Uterus (tissue), 4 donors: Measurements from ENCODE around the gene BSDC1. TPM values are rescaled to one million over a fixed set of nuclear protein-coding genes. Genes with fewer than 3 reads are reported as not detected.

Experiments
- DNase-seq, 2 donors: peaks; one replicate each; pipeline ENCODE4 v3.0.0-alpha.2; 2019 to 2020
- H3K27ac ChIP-seq, 2 donors: fragments of 200-600 bp; sonication (generic); 1 replicate in 1 of 2; 2 replicates in 1 of 2; pipeline ENCODE4 v1.5.1; 2016 to 2018
- H3K27me3 ChIP-seq, 2 donors: fragments of 200-600 bp; sonication (generic); one replicate each; pipeline ENCODE4 v1.5.1; 2018 to 2019; ENCODE audit warnings: control low read depth in 1 of 2
- H3K36me3 ChIP-seq, 2 donors: fragments of 200-600 bp; sonication (generic); one replicate each; pipeline ENCODE4 v1.5.1; 2019; ENCODE audit warnings: control low read depth in 1 of 2
- H3K4me1 ChIP-seq, 2 donors: fragments of 200-600 bp; sonication (generic); one replicate each; pipeline ENCODE4 v1.5.1; 2018 to 2019; ENCODE audit warnings: control low read depth in 1 of 2
- H3K4me3 ChIP-seq, 2 donors: fragments of 200-600 bp; sonication (generic); 1 replicate in 1 of 2; 2 replicates in 1 of 2; pipeline ENCODE4 v1.5.1; 2018 to 2019; ENCODE audit warnings: mild to moderate bottlenecking in 1 of 2
- H3K9me3 ChIP-seq, 2 donors: fragments of 200-600 bp; sonication (generic); one replicate each; pipeline ENCODE4 v1.5.1; 2019; ENCODE audit warnings: control low read depth in 1 of 2
- CTCF ChIP-seq, 4 experiments: fragments of 200-600 bp in 2 of 4; fragments of 450-650 bp in 2 of 4; sonication (generic) in 2 of 4; IDR thresholded peaks; one replicate each; pipeline ENCODE4 v1.5.1; 2016 to 2019; ENCODE audit warnings: antibody characterized with exemption in 4 of 4, mild to moderate bottlenecking in 2 of 4, moderate library complexity in 1 of 4
- POLR2A ChIP-seq, 2 donors: fragments of 450-650 bp; IDR thresholded peaks; one replicate each; pipeline ENCODE4 v1.6.1; 2016; ENCODE audit warnings: antibody characterized with exemption in 2 of 2, mild to moderate bottlenecking in 1 of 2, moderate library complexity in 1 of 2
- intact Hi-C: fragments of 100-400 bp; cut with DNase I; formaldehyde crosslinking; loops from one replicate; pipeline ENCODE4 v1.15.1; 2023; ENCODE audit warnings: low total_unique reads
- total RNA-seq, 4 donors: library from RNA; depleted of rRNA in 3 of 4; stranded (reverse); fragments of >200 nt in 3 of 4; gene quantifications; one replicate each; pipeline versions ENCODE4 v1.1.0 to v1.2.4, GENCODE V29; 2014 to 2023
- donor health status: DM: yes; HTN: yes; CAD: no.

The BSDC1 gene
- total RNA-seq, 4 donors from 2014 or later = 25.9 to 77.4 (median 65.2) TPM

GRCh38 chr1:32367912-32368635, 26.2 kb downstream of the BSDC1 start:
- H3K9me3 ChIP-seq = no peaks in the 10 kb centered on the region
- no peaks in the 10 kb centered on the region for H3K27me3 ChIP-seq
- DNase-seq = no peak
- no peaks in the 10 kb centered on the region for H3K36me3 ChIP-seq
- intact Hi-C loops = no loop called here
- no peak overlapping the region for H3K4me3 ChIP-seq
- TF ChIP-seq POLR2A (IDR thresholded peaks at IDR 0.05) (no peak), CTCF (IDR thresholded peaks at IDR 0.05) (no peak)
- H3K27ac ChIP-seq = no peak overlapping the region
- H3K4me1 ChIP-seq = no peaks in the 10 kb centered on the region

- H3K9me3 ChIP-seq = no peaks in the 10 kb centered on the region
- no peaks in the 10 kb centered on the region for H3K36me3 ChIP-seq
- peaks cover 0 to 16% of the 10 kb centered on the region in 2 donors for H3K4me1 ChIP-seq
- intact Hi-C loops = no loop called here
- H3K27ac ChIP-seq = no peak overlapping the region
- TF ChIP-seq CTCF (IDR thresholded peaks at IDR 0.05) (no peak), POLR2A (IDR thresholded peaks at IDR 0.05) (no peak)
- no peaks in the 10 kb centered on the region for H3K27me3 ChIP-seq
- no peak overlapping the region for H3K4me3 ChIP-seq
- DNase-seq = no peak
Measured at GRCh38 chr1:32365445-32365844, 28.8 kb downstream of the BSDC1 start.

GRCh38 chr1:32364836-32365235, 29.4 kb downstream of the BSDC1 start:
- intact Hi-C loops = no loop called here
- no peak for TF ChIP-seq CTCF (IDR thresholded peaks at IDR 0.05)
- no peak for TF ChIP-seq POLR2A (IDR thresholded peaks at IDR 0.05)
- Histone ChIP-seq H3K4me3 (no peak overlapping the region), H3K36me3 (no peaks in the 10 kb centered on the region), H3K27ac (no peak overlapping the region), H3K4me1 (peaks cover 0 to 16% of the 10 kb centered on the region in 2 donors), H3K27me3 (no peaks in the 10 kb centered on the region), H3K9me3 (no peaks in the 10 kb centered on the region)
- DNase-seq = no peak

GRCh38 chr1:32363713-32364112, 30.5 kb downstream of the BSDC1 start:
- TF ChIP-seq POLR2A (IDR thresholded peaks at IDR 0.05) (no peak), CTCF (IDR thresholded peaks at IDR 0.05) (no peak)
- intact Hi-C loops = no loop called here
- Histone ChIP-seq H3K4me3 (no peak overlapping the region), H3K27ac (no peak overlapping the region), H3K27me3 (no peaks in the 10 kb centered on the region), H3K36me3 (no peaks in the 10 kb centered on the region), H3K4me1 (peaks cover 0 to 16% of the 10 kb centered on the region in 2 donors), H3K9me3 (no peaks in the 10 kb centered on the region)
- no peak for DNase-seq

GRCh38 chr1:32362474-32363313, 31.5 kb downstream of the BSDC1 start, which contains the start of the genes FAM229A and TSSK3:
Gene FAM229A, minus strand, starts transcription at chr1:32362485. Its CDS starts 394 bp downstream, at chr1:32362091.
Gene TSSK3, plus strand, starts transcription at chr1:32362539. Its CDS starts 163 bp downstream, at chr1:32362702.
- Histone ChIP-seq H3K9me3 (no peaks in the 10 kb centered on the region), H3K36me3 (no peaks in the 10 kb centered on the region), H3K4me3 (peak within 1 kb of the TSS; percentile 23 to 34), H3K27ac (peak within 1 kb of the TSS; percentile 69 to 74), H3K4me1 (peaks cover 0 to 16% of the 10 kb centered on the region in 2 donors), H3K27me3 (no peaks in the 10 kb centered on the region)
- DNase-seq = no peak
- TF ChIP-seq CTCF (IDR thresholded peaks at IDR 0.05) (no peak), POLR2A (IDR thresholded peaks at IDR 0.05) (no peak)
- intact Hi-C loops = no loop called here
